OCI-LY1 (cell line): ENCODE results near the gene PCNT.

Source experiments
- EZH2 ChIP-seq: fragments of 200-600 bp; sonication (generic), shearing (Covaris generic); IDR thresholded peaks from 2 replicates; pipeline ENCODE4 v1.8.0; 2017; ENCODE audit warnings: borderline replicate concordance, mixed run types, mild to moderate bottlenecking, antibody characterized with exemption, low read length, moderate library complexity, mixed read lengths
- TF ChIP-seq, protein P1 (sequence below): fragments of 200-600 bp; sonication (generic), shearing (Covaris generic); IDR thresholded peaks from 2 replicates; pipeline ENCODE4 v1.5.1; 2017; ENCODE audit warnings: mild to moderate bottlenecking, antibody characterized with exemption, low read length, moderate library complexity, mixed read lengths

DNA sequence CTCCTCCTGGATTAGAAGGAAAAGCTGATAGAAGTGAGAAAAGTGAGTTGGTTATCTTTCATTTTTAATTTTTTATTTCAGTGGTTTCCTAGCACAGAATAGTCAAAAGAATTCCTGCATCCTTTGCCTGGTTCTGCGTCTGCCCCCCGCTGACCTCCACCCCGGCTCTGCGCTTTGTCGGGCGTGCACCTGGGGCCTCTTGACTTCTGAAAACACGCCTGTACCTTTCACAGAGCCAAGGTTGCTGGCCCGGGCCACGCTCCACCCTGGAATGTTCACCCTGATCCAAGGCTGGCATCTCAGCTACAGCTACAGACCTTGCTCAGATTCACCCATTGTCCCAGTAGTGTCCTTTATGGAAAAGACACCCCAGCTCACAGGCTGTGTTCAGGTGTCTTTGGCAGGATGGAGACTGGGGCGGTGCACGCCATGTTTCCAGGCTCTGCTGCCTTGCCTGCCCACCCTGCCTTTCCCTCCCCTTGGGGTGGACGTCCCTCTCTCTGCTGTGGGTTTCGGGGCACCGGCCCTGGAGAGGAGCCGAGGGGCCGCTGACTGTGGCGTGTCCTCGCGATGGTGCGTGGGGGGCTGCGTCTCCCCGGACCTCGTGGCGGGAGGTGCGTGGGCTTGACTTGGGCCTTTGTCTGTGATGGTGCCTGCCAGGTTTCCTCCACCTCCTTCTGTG lies 94.5 kb downstream of the PCNT start:
- TF ChIP-seq, protein P1, sequence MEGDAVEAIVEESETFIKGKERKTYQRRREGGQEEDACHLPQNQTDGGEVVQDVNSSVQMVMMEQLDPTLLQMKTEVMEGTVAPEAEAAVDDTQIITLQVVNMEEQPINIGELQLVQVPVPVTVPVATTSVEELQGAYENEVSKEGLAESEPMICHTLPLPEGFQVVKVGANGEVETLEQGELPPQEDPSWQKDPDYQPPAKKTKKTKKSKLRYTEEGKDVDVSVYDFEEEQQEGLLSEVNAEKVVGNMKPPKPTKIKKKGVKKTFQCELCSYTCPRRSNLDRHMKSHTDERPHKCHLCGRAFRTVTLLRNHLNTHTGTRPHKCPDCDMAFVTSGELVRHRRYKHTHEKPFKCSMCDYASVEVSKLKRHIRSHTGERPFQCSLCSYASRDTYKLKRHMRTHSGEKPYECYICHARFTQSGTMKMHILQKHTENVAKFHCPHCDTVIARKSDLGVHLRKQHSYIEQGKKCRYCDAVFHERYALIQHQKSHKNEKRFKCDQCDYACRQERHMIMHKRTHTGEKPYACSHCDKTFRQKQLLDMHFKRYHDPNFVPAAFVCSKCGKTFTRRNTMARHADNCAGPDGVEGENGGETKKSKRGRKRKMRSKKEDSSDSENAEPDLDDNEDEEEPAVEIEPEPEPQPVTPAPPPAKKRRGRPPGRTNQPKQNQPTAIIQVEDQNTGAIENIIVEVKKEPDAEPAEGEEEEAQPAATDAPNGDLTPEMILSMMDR: no peak
- TF ChIP-seq EZH2: no peak
